Bronchial smooth muscle cell (primary cell): ENCODE measurements around the gene ITGB1. TPM values are rescaled to one million over a fixed set of nuclear protein-coding genes. Genes with fewer than 3 reads are reported as not detected.

Experiments used
- total RNA-seq: library from RNA; depleted of rRNA; stranded (reverse); fragments of >200 nt; gene quantifications from 2 replicates; pipeline ENCODE4 v1.2.1, GENCODE V29; 2014

Gene ITGB1
- 1,533 and 2,633 TPM in 2 replicates for total RNA-seq

DNA sequence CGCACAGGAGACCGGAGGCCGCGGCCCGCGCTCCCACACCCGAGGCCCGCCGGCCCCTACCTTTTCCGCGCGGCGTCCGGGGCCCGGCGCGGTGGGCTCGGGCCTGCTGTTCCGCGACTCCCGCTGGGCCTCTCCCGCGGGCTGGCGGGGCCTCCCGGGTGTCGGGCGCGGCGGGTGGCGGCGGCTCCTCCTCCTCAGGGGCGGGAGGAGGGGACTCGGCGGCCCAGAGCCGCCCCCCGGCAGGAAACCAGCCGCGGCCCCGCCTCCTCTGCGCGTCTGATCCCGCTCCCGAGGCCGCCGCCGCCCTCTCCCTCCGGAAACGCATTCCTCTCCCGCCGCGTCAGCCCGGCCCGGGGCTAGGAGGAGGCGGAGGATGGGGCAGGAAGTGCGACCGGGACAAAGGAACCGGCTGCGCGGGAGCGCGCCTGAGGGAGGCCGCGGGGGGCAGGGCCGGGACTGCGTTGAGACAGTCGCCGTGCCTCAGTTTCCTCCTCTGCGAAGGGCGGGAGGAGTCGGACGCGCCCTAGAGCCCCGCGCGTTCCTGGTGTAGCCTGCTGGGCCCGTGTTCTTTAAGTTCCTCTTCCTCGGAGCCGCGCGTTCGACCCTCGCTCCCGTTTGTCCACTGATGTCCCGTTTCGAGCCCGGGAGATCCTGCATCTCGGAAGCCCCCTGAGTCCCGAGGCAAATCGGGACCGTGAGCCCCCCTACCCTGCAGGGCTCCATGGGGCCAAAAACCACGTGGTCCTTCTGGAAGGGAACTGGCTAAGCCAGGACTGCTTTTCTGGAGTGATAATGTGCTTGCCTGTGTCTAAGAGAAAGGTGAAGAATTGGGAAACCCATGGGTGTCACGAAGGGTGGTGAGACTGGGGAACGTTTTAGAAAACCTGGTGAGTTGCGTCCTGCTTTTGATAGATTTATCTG lies at the start of gene ITGB1:
Gene ITGB1 (minus strand): TSS at position 146 of the 921 bp plus-strand sequence. CDS start 22,672 bp downstream, outside the sequence.

